IMR-90 (cell line): ENCODE results near the gene STX2. TPM values are rescaled to one million over a fixed set of nuclear protein-coding genes. Genes with fewer than 3 reads are reported as not detected.

Experiments
- ATAC-seq: fragments of 200-7000 bp; cut with Tn5 transposase; 2 replicates; pipeline ENCODE4 v1.9.1; 2020; ENCODE audit warnings: low read depth, mild to moderate bottlenecking, moderate library complexity
- BruUV-seq: library from RNA; stranded (reverse); fragments of 400-500 nt; replicated peaks from 2 replicates; lab custom pipeline; 2021; lab: Mats Ljungman, UMichigan
- CTCF ChIA-PET: fragments of 300-600 bp; formaldehyde crosslinking; extraction: SDS; loops from one replicate; lab custom pipeline; 2021; ENCODE audit warnings: antibody characterized with exemption; lab: Yijun Ruan, JAX
- POLR2A ChIA-PET: fragments of 300-600 bp; sonication (Branson Sonifier 250); formaldehyde crosslinking; loops from one replicate; lab custom pipeline; 2022; ENCODE audit warnings: antibody characterized with exemption; ENCODE audit not compliant: unreplicated experiment; lab: Charles Lee
- DNase-seq: peaks from one replicate; pipeline ENCODE4 v3.0.0; 2013
- H2AFZ ChIP-seq: replicated peaks from 2 replicates; pipeline ENCODE3; 2013; ENCODE audit warnings: low read length, mild to moderate bottlenecking; ENCODE audit not compliant: poor library complexity
- H2AK5ac ChIP-seq: 2 replicates; pipeline ENCODE4 v1.6.1; 2013; ENCODE audit warnings: low read depth, low read length, inconsistent platforms
- H2AK9ac ChIP-seq: replicated peaks from 2 replicates; pipeline ENCODE3; 2013; ENCODE audit warnings: mild to moderate bottlenecking, low read depth, low read length, moderate library complexity; ENCODE audit not compliant: poor library complexity
- H2BK120ac ChIP-seq: 2 replicates; pipeline ENCODE4 v1.6.1; 2013; ENCODE audit warnings: low read depth, low read length, inconsistent platforms
- H2BK15ac ChIP-seq: 3 replicates; pipeline ENCODE4 v1.6.1; 2013; ENCODE audit warnings: low read depth, low read length, inconsistent platforms
- H2BK20ac ChIP-seq: 2 replicates; pipeline ENCODE4 v1.6.1; 2013; ENCODE audit warnings: low read depth, mild to moderate bottlenecking, inconsistent platforms, low read length, moderate library complexity
- H2BK5ac ChIP-seq: 2 replicates; pipeline ENCODE4 v1.6.1; 2013; ENCODE audit warnings: mild to moderate bottlenecking, low read depth, low read length, inconsistent platforms; ENCODE audit not compliant: poor library complexity, severe bottlenecking
- H3K14ac ChIP-seq: replicated peaks from 2 replicates; pipeline ENCODE4 v1.6.1; 2013; ENCODE audit warnings: low read depth, low read length, inconsistent platforms
- H3K18ac ChIP-seq: 2 replicates; pipeline ENCODE4 v1.6.1; 2013; ENCODE audit warnings: low read depth, low read length, control low read depth
- H3K23ac ChIP-seq: 2 replicates; pipeline ENCODE4 v1.6.1; 2013; ENCODE audit warnings: low read depth, low read length, inconsistent platforms
- H3K27ac ChIP-seq: 2 replicates; pipeline ENCODE4 v1.5.1; 2013; ENCODE audit warnings: mild to moderate bottlenecking, control low read depth, low read length; ENCODE audit not compliant: insufficient read depth
- H3K27me3 ChIP-seq: 2 replicates; pipeline ENCODE4 v1.6.1; 2013; ENCODE audit warnings: low read length; ENCODE audit not compliant: control insufficient read depth, insufficient read depth
- H3K36me3 ChIP-seq: 2 replicates; pipeline ENCODE4 v1.6.1; 2013; ENCODE audit warnings: low read length, mixed read lengths; ENCODE audit not compliant: control insufficient read depth, insufficient read depth
- H3K4ac ChIP-seq: 2 replicates; pipeline ENCODE4 v1.6.1; 2013; ENCODE audit warnings: low read depth, low read length, inconsistent platforms
- H3K4me1 ChIP-seq: 2 replicates; pipeline ENCODE4 v1.6.1; 2013; ENCODE audit warnings: low read length, mixed read lengths; ENCODE audit not compliant: control insufficient read depth, insufficient read depth
- H3K4me2 ChIP-seq: 2 replicates; pipeline ENCODE4 v1.6.1; 2013; ENCODE audit warnings: low read depth, mild to moderate bottlenecking, control low read depth, low read length, moderate library complexity
- H3K4me3 ChIP-seq: 2 replicates; pipeline ENCODE4 v1.5.1; 2013; ENCODE audit warnings: low read depth, mild to moderate bottlenecking, control low read depth, low read length, moderate library complexity; ENCODE audit not compliant: insufficient read depth
- H3K56ac ChIP-seq: 2 replicates; pipeline ENCODE4 v1.6.1; 2013; ENCODE audit warnings: low read length, inconsistent platforms; ENCODE audit not compliant: insufficient read depth; ENCODE audit errors: extremely low read depth
- H3K79me1 ChIP-seq, 2 experiments: 2 replicates each; pipeline ENCODE4 v1.6.1; 2013; ENCODE audit warnings: low read length in 2 of 2, inconsistent platforms in 1 of 2, low read depth in 1 of 2
- H3K9ac ChIP-seq: 2 replicates; pipeline ENCODE4 v1.6.1; 2013; ENCODE audit warnings: low read depth, low read length, control low read depth
- H3K9me1 ChIP-seq: 2 replicates; pipeline ENCODE4 v1.6.1; 2013; ENCODE audit warnings: low read length, inconsistent platforms; ENCODE audit not compliant: insufficient read depth
- H3K9me3 ChIP-seq: 2 replicates; pipeline ENCODE4 v1.6.1; 2013; ENCODE audit warnings: low read length; ENCODE audit not compliant: control insufficient read depth, insufficient read depth
- H4K20me1 ChIP-seq: 2 replicates; pipeline ENCODE4 v1.6.1; 2013; ENCODE audit warnings: low read length, inconsistent platforms; ENCODE audit not compliant: insufficient read depth
- H4K5ac ChIP-seq: 2 replicates; pipeline ENCODE4 v1.6.1; 2013; ENCODE audit warnings: mild to moderate bottlenecking, low read depth, low read length, control low read depth
- H4K8ac ChIP-seq, 2 experiments: 2 replicates each; pipeline ENCODE4 v1.6.1; 2013; ENCODE audit warnings: low read depth in 2 of 2, low read length in 2 of 2, control low read depth in 1 of 2, inconsistent platforms in 1 of 2
- H4K91ac ChIP-seq: 2 replicates; pipeline ENCODE4 v1.6.1; 2013; ENCODE audit warnings: low read depth, low read length, inconsistent platforms; ENCODE audit not compliant: insufficient read depth
- BHLHE40 ChIP-seq: fragments of 150-350 bp; IDR thresholded peaks from 2 replicates; pipeline ENCODE4 v1.6.1; 2016; ENCODE audit warnings: mild to moderate bottlenecking, low read depth, low read length
- FOS ChIP-seq: fragments of 150-350 bp; IDR thresholded peaks from 2 replicates; pipeline ENCODE4 v1.6.1; 2016; ENCODE audit warnings: low read depth, low read length
- MAFK ChIP-seq: IDR thresholded peaks from 2 replicates; pipeline ENCODE4 v1.6.1; 2012; ENCODE audit warnings: low read depth, low read length, improper control_type of control experiment
- MAZ ChIP-seq: IDR thresholded peaks from 2 replicates; pipeline ENCODE4 v1.6.1; 2012; ENCODE audit warnings: low read depth, mild to moderate bottlenecking, low read length, improper control_type of control experiment, moderate library complexity, borderline replicate concordance
- MXI1 ChIP-seq: IDR thresholded peaks from 2 replicates; pipeline ENCODE4 v1.6.1; 2012; ENCODE audit warnings: low read depth, mild to moderate bottlenecking, low read length, moderate library complexity, borderline replicate concordance
- NFE2L2 ChIP-seq: fragments of 150-350 bp; IDR thresholded peaks from 2 replicates; pipeline ENCODE4 v1.6.1; 2016; ENCODE audit warnings: low read depth, mild to moderate bottlenecking, low read length
- POLR2A ChIP-seq: IDR thresholded peaks from 2 replicates; pipeline ENCODE4 v1.6.1; 2012; ENCODE audit warnings: mild to moderate bottlenecking, low read depth, low read length
- RAD21 ChIP-seq: IDR thresholded peaks from 2 replicates; pipeline ENCODE4 v1.6.1; 2012; ENCODE audit warnings: low read length, improper control_type of control experiment
- RCOR1 ChIP-seq: IDR thresholded peaks from 2 replicates; pipeline ENCODE4 v1.6.1; 2012; ENCODE audit warnings: mild to moderate bottlenecking, low read length, improper control_type of control experiment; ENCODE audit not compliant: insufficient replicate concordance
- RFX5 ChIP-seq: IDR thresholded peaks from 2 replicates; pipeline ENCODE4 v1.8.0; 2012; ENCODE audit warnings: low read depth, mild to moderate bottlenecking, low read length, moderate library complexity
- SMC3 ChIP-seq: fragments of 150-350 bp; IDR thresholded peaks from 2 replicates; pipeline ENCODE4 v1.6.1; 2016; ENCODE audit warnings: low read depth, mild to moderate bottlenecking, antibody characterized with exemption, low read length, moderate library complexity
- WGBS, 2 experiments: methylation state at CpG; one replicate each; pipeline versions ENCODE4 v1.1.5 to v1.1.7; 2013; ENCODE audit warnings: missing lambda C conversion rate in 2 of 2; ENCODE audit not compliant: insufficient read length in 1 of 2; ENCODE audit errors: extremely low coverage in 2 of 2; 5-methylcytosine and 5-hydroxymethylcytosine counted together
- dilution Hi-C: fragments of 300-500 bp; cut with HindIII; formaldehyde crosslinking; loops from one replicate; pipeline ENCODE4 v1.14.3; 2018; ENCODE audit warnings: low sequenced_read_pairs; ENCODE audit not compliant: unreplicated experiment
- in situ Hi-C: fragments of 300-500 bp; cut with MboI; formaldehyde crosslinking; loops from 3 replicates; pipeline ENCODE4 v1.14.3; 2019; ENCODE audit warnings: low sequenced_read_pairs, inconsistent platforms, mixed read lengths
- intact Hi-C: fragments of 100-400 bp; cut with micrococcal nuclease; formaldehyde crosslinking; loops from 2 replicates; pipeline ENCODE4 v1.10.0; 2022
- polyA plus RNA-seq, 3 experiments: library from polyadenylated mRNA; depleted of rRNA; stranded (reverse); fragments of >200 nt; gene quantifications; 2 replicates each; pipeline ENCODE4 v1.2.3, GENCODE V29; 2012; ENCODE audit warnings: low replicate concordance in 1 of 3
- total RNA-seq: library from RNA; depleted of rRNA; stranded (reverse); fragments of >200 nt; gene quantifications from 2 replicates; pipeline ENCODE4 v1.2.3, GENCODE V29; 2012
- TF ChIP-seq, protein P1 (sequence below): conservative IDR thresholded peaks from 2 replicates; pipeline ENCODE4 v1.5.1; 2012; ENCODE audit warnings: mild to moderate bottlenecking, low read depth, low read length, improper control_type of control experiment

STX2 gene
- total and polyA plus RNA-seq, 2 of the 4 experiments (the other 2 are of a cell fraction): 26.9 to 32.5 TPM

- CTCF ChIA-PET: no interaction called here
- WGBS, 2 experiments: 92% methylated on average over 6 of the region's 14 CpGs; no CpG with 5 or more reads in 1 of the 2 experiments
- dilution Hi-C loops: no loop called here
These were observed 25.1 kb downstream of the STX2 start for GRCh38 chr12:130813949-130814348.

More at GRCh38 chr12:130813949-130814348, 25.1 kb downstream of the STX2 start:
- DNase-seq: no peak
- Histone ChIP-seq H3K27ac (no peak overlapping the region), H3K4me3 (no peak overlapping the region), H2BK20ac (no peak overlapping the region), H3K9ac (no peak overlapping the region), H4K8ac (no peak overlapping the region), H3K14ac (no peak overlapping the region), H3K56ac (no peak overlapping the region), H3K9me3 (no peaks in the 10 kb centered on the region), H3K4ac (no peak overlapping the region), H3K27me3 (no peaks in the 10 kb centered on the region), H3K18ac (no peak overlapping the region), H3K23ac (no peak overlapping the region), H2AK9ac (no peak overlapping the region), H3K36me3 (peaks cover 35% of the 10 kb centered on the region), H3K4me1 (no peaks in the 10 kb centered on the region), H2BK15ac (no peak overlapping the region), H2AK5ac (no peak overlapping the region), H3K4me2 (no peak overlapping the region), H2BK5ac (no peak overlapping the region), H4K5ac (no peak overlapping the region), H2BK120ac (no peak overlapping the region), H3K79me1 (peaks cover 14 to 22% of the 10 kb centered on the region in 2 experiments; a peak in 3 of 4 replicates), H3K9me1 (no peaks in the 10 kb centered on the region; the same call in 1 of the 2 replicates), H4K20me1 (no peaks in the 10 kb centered on the region), H4K91ac (no peak overlapping the region), H2AFZ (no peak overlapping the region)
- BruUV-seq: no TSS peak
- POLR2A ChIA-PET: no interaction called here
- in situ Hi-C loops: loop anchor here (25.0 kb wide), 1 partner anchor 898 kb away; the partner anchor contains the start of gene SFSWAP
- TF ChIP-seq BHLHE40: no peak
- TF ChIP-seq, protein P1, sequence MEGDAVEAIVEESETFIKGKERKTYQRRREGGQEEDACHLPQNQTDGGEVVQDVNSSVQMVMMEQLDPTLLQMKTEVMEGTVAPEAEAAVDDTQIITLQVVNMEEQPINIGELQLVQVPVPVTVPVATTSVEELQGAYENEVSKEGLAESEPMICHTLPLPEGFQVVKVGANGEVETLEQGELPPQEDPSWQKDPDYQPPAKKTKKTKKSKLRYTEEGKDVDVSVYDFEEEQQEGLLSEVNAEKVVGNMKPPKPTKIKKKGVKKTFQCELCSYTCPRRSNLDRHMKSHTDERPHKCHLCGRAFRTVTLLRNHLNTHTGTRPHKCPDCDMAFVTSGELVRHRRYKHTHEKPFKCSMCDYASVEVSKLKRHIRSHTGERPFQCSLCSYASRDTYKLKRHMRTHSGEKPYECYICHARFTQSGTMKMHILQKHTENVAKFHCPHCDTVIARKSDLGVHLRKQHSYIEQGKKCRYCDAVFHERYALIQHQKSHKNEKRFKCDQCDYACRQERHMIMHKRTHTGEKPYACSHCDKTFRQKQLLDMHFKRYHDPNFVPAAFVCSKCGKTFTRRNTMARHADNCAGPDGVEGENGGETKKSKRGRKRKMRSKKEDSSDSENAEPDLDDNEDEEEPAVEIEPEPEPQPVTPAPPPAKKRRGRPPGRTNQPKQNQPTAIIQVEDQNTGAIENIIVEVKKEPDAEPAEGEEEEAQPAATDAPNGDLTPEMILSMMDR: no peak
- TF ChIP-seq FOS: no peak
- no peak for TF ChIP-seq RCOR1
- no peak for TF ChIP-seq POLR2A
- TF ChIP-seq MAZ: no peak
- no peak for TF ChIP-seq RAD21
- no peak for TF ChIP-seq NFE2L2
- no peak for TF ChIP-seq MXI1
- no peak for TF ChIP-seq RFX5
- TF ChIP-seq SMC3: no peak
- TF ChIP-seq MAFK: no peak
- intact Hi-C loops: no loop called here
- ATAC-seq: no peak
